SK-N-SH (cell line): ENCODE measurements around the gene CA5A. TPM values are rescaled to one million over a fixed set of nuclear protein-coding genes. Genes with fewer than 3 reads are reported as not detected.
"Not testable (repeated sequence)": the region's sequence is repeated elsewhere in the genome, so short reads cannot be mapped to it uniquely, and the experiment has no call there.

Experiments
- CTCF ChIA-PET: fragments of 300-600, 350-600 bp; formaldehyde crosslinking; extraction: SDS; loops from one replicate; lab custom pipeline; 2021; lab: Yijun Ruan, JAX
- POLR2A ChIA-PET: fragments of 350-600 bp; sonication (Branson Sonifier 250); formaldehyde crosslinking; extraction: SDS; loops from one replicate; lab custom pipeline; 2020; ENCODE audit warnings: antibody characterized with exemption, inconsistent platforms; lab: Yijun Ruan, JAX
- DNase-seq: peaks from one replicate; pipeline ENCODE4 v3.0.0; 2012
- H2AFZ ChIP-seq: fragments of 200-600 bp; sonication (generic); 2 replicates; pipeline ENCODE4 v1.8.1; 2016; ENCODE audit warnings: antibody characterized with exemption, mild to moderate bottlenecking, low read depth
- H3F3A ChIP-seq: fragments of 200-600 bp; sonication (generic); replicated peaks from 2 replicates; pipeline ENCODE3; 2016; ENCODE audit warnings: antibody characterized with exemption, mild to moderate bottlenecking; ENCODE audit not compliant: insufficient read depth
- H3K27ac ChIP-seq, 2 experiments: fragments of 200-500 bp in 1 of 2; fragments of 200-600 bp in 1 of 2; sonication (Bioruptor generic) in 1 of 2; sonication (generic), shearing (Covaris generic) in 1 of 2; 2 replicates each; pipeline versions ENCODE4 v1.5.1 to v1.6.1; 2014 to 2016; ENCODE audit warnings: low read depth in 2 of 2, inconsistent platforms in 1 of 2, low read length in 1 of 2, mild to moderate bottlenecking in 1 of 2, mixed read lengths in 1 of 2
- H3K27me3 ChIP-seq: fragments of 200-600 bp; sonication (generic), shearing (Covaris generic); 2 replicates; pipeline ENCODE4 v1.6.1; 2016; ENCODE audit warnings: mixed run types; ENCODE audit not compliant: insufficient read depth
- H3K36me3 ChIP-seq, 2 experiments: fragments of 200-500 bp in 1 of 2; fragments of 200-600 bp in 1 of 2; sonication (Bioruptor generic) in 1 of 2; sonication (generic) in 1 of 2; replicated peaks in 1 of 2; 2 replicates each; pipeline versions ENCODE3 to v1.5.1; 2014 to 2016; ENCODE audit warnings: low read length in 1 of 2, mild to moderate bottlenecking in 1 of 2; ENCODE audit not compliant: insufficient read depth in 2 of 2, control insufficient read depth in 1 of 2
- H3K4me1 ChIP-seq, 2 experiments: fragments of 200-500 bp in 1 of 2; fragments of 200-600 bp in 1 of 2; sonication (Bioruptor generic) in 1 of 2; sonication (generic), shearing (Covaris generic) in 1 of 2; 2 replicates each; pipeline versions ENCODE4 v1.5.1 to v1.6.1; 2014 to 2016; ENCODE audit warnings: low read depth in 1 of 2, low read length in 1 of 2, mixed run types in 1 of 2; ENCODE audit not compliant: insufficient read depth in 2 of 2, control insufficient read depth in 1 of 2
- H3K4me2 ChIP-seq: fragments of 200-600 bp; sonication (generic), shearing (Covaris generic); 2 replicates; pipeline ENCODE4 v1.6.1; 2017; ENCODE audit warnings: mixed run types
- H3K4me3 ChIP-seq, 2 experiments: fragments of 200-500 bp in 1 of 2; fragments of 200-600 bp in 1 of 2; sonication (Bioruptor generic) in 1 of 2; sonication (generic), shearing (Covaris generic) in 1 of 2; 2 replicates each; pipeline versions ENCODE4 v1.5.1 to v1.8.1; 2014 to 2016; ENCODE audit warnings: low read depth in 2 of 2, inconsistent platforms in 1 of 2, low read length in 1 of 2, mild to moderate bottlenecking in 1 of 2, mixed read lengths in 1 of 2, moderate library complexity in 1 of 2
- H3K79me2 ChIP-seq: fragments of 200-600 bp; sonication (generic); 2 replicates; pipeline ENCODE4 v1.8.1; 2017; ENCODE audit warnings: mild to moderate bottlenecking; ENCODE audit not compliant: insufficient read depth
- H3K9ac ChIP-seq: fragments of 200-600 bp; sonication (generic); 2 replicates; pipeline ENCODE4 v1.6.1; 2017; ENCODE audit warnings: mixed run types
- H3K9me2 ChIP-seq: fragments of 200-600 bp; sonication (generic); 2 replicates; pipeline ENCODE4 v1.6.1; 2017; ENCODE audit warnings: mixed run types
- H3K9me3 ChIP-seq: fragments of 200-600 bp; sonication (generic); 2 replicates; pipeline ENCODE4 v1.6.1; 2017; ENCODE audit warnings: mixed run types, mild to moderate bottlenecking, moderate library complexity
- H4K20me1 ChIP-seq: fragments of 200-600 bp; sonication (generic); 2 replicates; pipeline ENCODE4 v1.6.1; 2017; ENCODE audit warnings: mild to moderate bottlenecking, mixed run types; ENCODE audit not compliant: insufficient read depth
- CHD2 ChIP-seq: fragments of 150-350 bp; IDR thresholded peaks from 2 replicates; pipeline ENCODE4 v1.6.1; 2018; ENCODE audit warnings: low read length; ENCODE audit not compliant: partially characterized antibody
- ELF1 ChIP-seq: IDR thresholded peaks from 2 replicates; pipeline ENCODE4 v1.4.0; 2012
- EP300 ChIP-seq, 2 experiments: IDR thresholded peaks; 2 replicates each; pipeline versions ENCODE4 v1.4.0 to v1.6.1; 2012; ENCODE audit warnings: borderline replicate concordance in 1 of 2, low read depth in 1 of 2, low read length in 1 of 2
- EZH2phosphoT487 ChIP-seq: fragments of 200-600 bp; sonication (generic); IDR thresholded peaks from 2 replicates; pipeline ENCODE4 v1.6.1; 2017; ENCODE audit warnings: low read depth, mixed run types, mild to moderate bottlenecking, antibody characterized with exemption, moderate library complexity, borderline replicate concordance
- FOSL2 ChIP-seq: IDR thresholded peaks from 2 replicates; pipeline ENCODE4 v1.4.0; 2012; ENCODE audit warnings: low read depth, mild to moderate bottlenecking, moderate library complexity, borderline replicate concordance
- FOXJ3 ChIP-seq: sonication (generic); formaldehyde crosslinking; IDR thresholded peaks from 2 replicates; pipeline ENCODE4 v1.5.1; 2020; ENCODE audit warnings: mild to moderate bottlenecking, missing genetic modification reagents
- FOXM1 ChIP-seq: IDR thresholded peaks from 2 replicates; pipeline ENCODE4 v1.4.0; 2012; ENCODE audit warnings: low read depth, mild to moderate bottlenecking
- NFIC ChIP-seq: IDR thresholded peaks from 2 replicates; pipeline ENCODE4 v1.4.0; 2012; ENCODE audit warnings: borderline replicate concordance
- NRF1 ChIP-seq: IDR thresholded peaks from 2 replicates; pipeline ENCODE4 v1.6.1; 2012; ENCODE audit warnings: low read depth, mild to moderate bottlenecking, low read length
- RAD21 ChIP-seq: IDR thresholded peaks from 2 replicates; pipeline ENCODE4 v1.6.1; 2012; ENCODE audit warnings: mild to moderate bottlenecking, low read length
- RXRA ChIP-seq: IDR thresholded peaks from 2 replicates; pipeline ENCODE4 v1.4.0; 2012; ENCODE audit warnings: low read depth, mild to moderate bottlenecking, borderline replicate concordance
- SIN3A ChIP-seq: IDR thresholded peaks from 2 replicates; pipeline ENCODE4 v1.6.1; 2012; ENCODE audit warnings: low read depth, mild to moderate bottlenecking, low read length, moderate library complexity, borderline replicate concordance
- TAF1 ChIP-seq: IDR thresholded peaks from 2 replicates; pipeline ENCODE4 v1.6.1; 2012; ENCODE audit warnings: low read depth, mild to moderate bottlenecking, low read length, moderate library complexity, borderline replicate concordance
- YY1 ChIP-seq: IDR thresholded peaks from 2 replicates; pipeline ENCODE4 v1.4.0; 2012; ENCODE audit warnings: low read depth, mild to moderate bottlenecking
- WGBS: methylation state at CpG from one replicate; pipeline ENCODE4 v1.1.6; 2017; ENCODE audit warnings: low lambda C conversion rate; 5-methylcytosine and 5-hydroxymethylcytosine counted together
- polyA plus RNA-seq, 3 experiments: library from polyadenylated mRNA; depleted of rRNA; stranded (reverse); fragments of >200 nt; gene quantifications; 2 replicates each; pipeline ENCODE4 v1.2.3, GENCODE V29; 2012
- TF ChIP-seq, protein P1 (sequence below): IDR thresholded peaks from 2 replicates; pipeline ENCODE4 v1.4.0; 2012; ENCODE audit warnings: low read depth, borderline replicate concordance

Gene CA5A
- polyA plus RNA-seq, 1 of the 3 experiments (the other 2 are of a cell fraction), result not detected

DNA sequence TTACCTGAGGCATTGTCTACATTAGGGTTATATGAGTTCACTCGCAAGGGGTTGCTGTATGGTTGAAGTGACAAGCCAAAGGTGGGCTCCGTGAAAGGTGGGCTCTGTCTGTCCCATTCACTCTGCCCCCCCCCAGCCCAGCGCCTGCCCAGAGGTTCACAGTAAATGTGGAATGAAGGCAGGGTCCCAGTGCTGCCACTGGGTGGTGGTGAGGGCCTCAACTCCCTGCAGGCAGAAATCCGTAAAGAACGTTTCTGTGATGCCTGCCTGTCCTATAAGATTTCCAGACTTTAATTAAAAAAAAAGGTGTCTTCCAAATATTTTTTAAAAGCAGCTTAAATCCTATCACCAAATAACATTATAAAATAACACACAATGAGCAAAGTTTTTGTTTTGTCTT is 31.4 kb downstream of the CA5A start:
- H4K20me1 ChIP-seq, H3K27ac ChIP-seq, H3K4me2 ChIP-seq, H3F3A ChIP-seq, H3K4me3 ChIP-seq, H3K27me3 ChIP-seq, H2AFZ ChIP-seq, H3K9ac ChIP-seq, H3K9me2 ChIP-seq, H3K9me3 ChIP-seq, H3K36me3 ChIP-seq, H3K4me1 ChIP-seq, POLR2A ChIA-PET, DNase-seq, H3K79me2 ChIP-seq: not testable (repeated sequence)
- CTCF ChIA-PET, result interaction anchor here (1.4 to 6.9 kb wide), 3 partner anchors 33 to 125 kb away, joined by 4 to 57 read pairs (median 5); no protein-coding TSS in a partner anchor
- 67% methylated on average over 2 of the region's 5 CpGs for WGBS

DNA sequence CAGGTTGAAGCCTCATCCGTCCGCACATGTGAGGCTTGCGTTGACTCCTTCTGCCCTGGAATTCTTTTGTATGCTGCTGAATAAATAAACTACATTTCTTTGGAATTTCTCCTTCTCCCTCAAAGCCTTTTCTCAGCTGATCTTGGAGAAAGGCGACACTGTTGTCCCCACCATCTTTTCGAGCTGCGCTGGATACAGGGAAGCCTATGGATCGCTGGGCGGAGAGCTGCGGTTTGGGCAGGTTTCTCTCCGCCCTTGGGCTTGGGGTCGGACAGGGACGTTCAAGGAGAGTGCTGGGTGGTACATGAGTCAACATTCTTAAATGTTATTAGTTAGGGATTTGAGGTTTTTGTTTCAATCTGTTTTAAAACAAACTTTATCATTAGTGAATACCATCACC is 35.8 kb downstream of the CA5A start:
- H3K9me3 ChIP-seq, H3K4me3 ChIP-seq, H4K20me1 ChIP-seq, H3K9ac ChIP-seq, POLR2A ChIA-PET, H3K36me3 ChIP-seq, H3F3A ChIP-seq, H2AFZ ChIP-seq, DNase-seq, H3K27me3 ChIP-seq, H3K79me2 ChIP-seq, H3K27ac ChIP-seq, H3K4me2 ChIP-seq, H3K4me1 ChIP-seq, H3K9me2 ChIP-seq: not testable (repeated sequence)
- CTCF ChIA-PET, result interaction anchor here (1.1 to 2.3 kb wide), 3 partner anchors 29 to 132 kb away, joined by 3 to 13 read pairs (median 4); no protein-coding TSS in a partner anchor
- 84% methylated on average over 12 of the region's 12 CpGs for WGBS

DNA sequence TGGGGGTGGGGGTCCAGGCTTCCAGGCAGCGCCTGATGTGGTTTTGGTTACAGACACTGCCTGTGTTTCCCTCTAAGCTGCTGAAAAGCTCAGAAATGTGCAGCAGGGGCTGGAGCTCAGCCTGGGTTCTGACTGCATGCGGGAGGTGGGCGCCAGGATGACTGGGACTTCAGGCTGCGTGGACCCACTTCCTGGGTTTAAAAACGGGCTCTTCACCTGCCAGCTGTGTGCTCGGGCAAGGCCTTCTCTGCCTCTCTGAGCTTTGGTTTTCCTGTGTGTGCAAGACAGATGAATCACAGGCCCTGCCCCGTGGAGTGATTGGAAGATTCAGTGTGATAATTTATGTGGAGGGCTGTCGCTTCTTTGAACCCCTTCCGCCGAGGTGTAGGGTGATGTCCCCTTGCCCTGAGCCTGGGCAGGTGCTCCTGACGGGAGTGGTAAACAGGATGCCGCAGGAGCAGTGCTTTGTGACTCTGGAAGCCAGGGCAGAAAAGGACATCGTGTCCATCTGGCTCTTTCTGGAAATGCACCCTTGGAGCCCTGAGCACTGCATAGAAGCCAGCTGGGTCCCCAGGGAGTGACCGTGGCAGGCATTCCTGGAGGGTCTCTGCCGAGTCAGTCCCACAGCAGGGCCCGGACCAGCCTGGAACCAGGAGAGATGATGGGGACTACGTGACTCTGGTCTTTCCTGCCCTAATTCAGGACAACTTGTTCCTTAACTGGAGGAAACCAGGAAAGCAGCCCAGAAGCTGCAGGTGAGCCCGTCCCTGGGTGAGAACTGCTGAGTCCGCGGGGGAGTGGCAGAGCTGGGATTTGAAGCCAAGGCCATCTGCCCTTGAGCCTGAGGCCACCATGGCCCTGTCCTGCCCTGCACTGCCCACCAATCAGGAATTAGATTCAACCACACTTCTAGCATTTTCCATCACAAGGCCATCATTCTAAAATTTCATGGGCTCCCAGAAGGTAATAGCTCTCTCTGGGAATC is 38.5 kb downstream of the CA5A start:
- no peak overlapping the region for H2AFZ ChIP-seq
- no peaks in the 10 kb centered on the region for H3K36me3 ChIP-seq
- no peaks in the 10 kb centered on the region for H3K9me3 ChIP-seq
- H3K27me3 ChIP-seq, result no peaks in the 10 kb centered on the region
- TF ChIP-seq YY1 (no peak), TAF1 (no peak), NRF1 (no peak), EP300 (IDR thresholded peaks at IDR 0.05; ENCODE audit: borderline replicate concordance in 1 of 2, low read depth in 1 of 2, low read length in 1 of 2) (no peak), FOXJ3 (CRISPR knock-in tag) (no peak), SIN3A (no peak), FOSL2 (no peak), ELF1 (no peak), CHD2 (no peak), NFIC (no peak), RAD21 (no peak), EZH2phosphoT487 (no peak), RXRA (no peak), FOXM1 (no peak)
- TF ChIP-seq, protein P1, sequence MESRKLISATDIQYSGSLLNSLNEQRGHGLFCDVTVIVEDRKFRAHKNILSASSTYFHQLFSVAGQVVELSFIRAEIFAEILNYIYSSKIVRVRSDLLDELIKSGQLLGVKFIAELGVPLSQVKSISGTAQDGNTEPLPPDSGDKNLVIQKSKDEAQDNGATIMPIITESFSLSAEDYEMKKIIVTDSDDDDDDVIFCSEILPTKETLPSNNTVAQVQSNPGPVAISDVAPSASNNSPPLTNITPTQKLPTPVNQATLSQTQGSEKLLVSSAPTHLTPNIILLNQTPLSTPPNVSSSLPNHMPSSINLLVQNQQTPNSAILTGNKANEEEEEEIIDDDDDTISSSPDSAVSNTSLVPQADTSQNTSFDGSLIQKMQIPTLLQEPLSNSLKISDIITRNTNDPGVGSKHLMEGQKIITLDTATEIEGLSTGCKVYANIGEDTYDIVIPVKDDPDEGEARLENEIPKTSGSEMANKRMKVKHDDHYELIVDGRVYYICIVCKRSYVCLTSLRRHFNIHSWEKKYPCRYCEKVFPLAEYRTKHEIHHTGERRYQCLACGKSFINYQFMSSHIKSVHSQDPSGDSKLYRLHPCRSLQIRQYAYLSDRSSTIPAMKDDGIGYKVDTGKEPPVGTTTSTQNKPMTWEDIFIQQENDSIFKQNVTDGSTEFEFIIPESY, result no peak
- TF ChIP-seq, all 33 proteins: peak for 0
- Histone ChIP-seq H3K4me2 (no peak overlapping the region), H3K4me1 (no peaks in the 10 kb centered on the region; a peak in 1 of 4 replicates), H3K9ac (no peak overlapping the region), H3K27ac (no peak overlapping the region), H3K9me2 (no peaks in the 10 kb centered on the region), H3K79me2 (no peaks in the 10 kb centered on the region), H4K20me1 (no peaks in the 10 kb centered on the region), H3K4me3 (no peak overlapping the region), H3F3A (no peaks in the 10 kb centered on the region)
- 73% methylated on average over 7 of the region's 20 CpGs for WGBS
- ChIA-PET POLR2A (interaction anchor here (0.8 kb wide), 1 partner anchor 11 kb away, joined by 3 read pairs; no protein-coding TSS in a partner anchor), CTCF (interaction anchor here (0.7 to 2.5 kb wide), 3 partner anchors 23 to 119 kb away, joined by 4 to 16 read pairs (median 7); no protein-coding TSS in a partner anchor)
- no peak for DNase-seq
